IMR-90 (cell line): ENCODE measurements around the gene DLK2. TPM values are rescaled to one million over a fixed set of nuclear protein-coding genes. Genes with fewer than 3 reads are reported as not detected.

ENCODE experiments used
- ATAC-seq: fragments of 200-7000 bp; cut with Tn5 transposase; 2 replicates; pipeline ENCODE4 v1.9.1; 2020; ENCODE audit warnings: low read depth, mild to moderate bottlenecking, moderate library complexity
- BruUV-seq: library from RNA; stranded (reverse); fragments of 400-500 nt; replicated peaks from 2 replicates; lab custom pipeline; 2021; lab: Mats Ljungman, UMichigan
- CTCF ChIA-PET: fragments of 300-600 bp; formaldehyde crosslinking; extraction: SDS; loops from one replicate; lab custom pipeline; 2021; ENCODE audit warnings: antibody characterized with exemption; lab: Yijun Ruan, JAX
- POLR2A ChIA-PET: fragments of 300-600 bp; sonication (Branson Sonifier 250); formaldehyde crosslinking; loops from one replicate; lab custom pipeline; 2022; ENCODE audit warnings: antibody characterized with exemption; ENCODE audit not compliant: unreplicated experiment; lab: Charles Lee
- DNase-seq: peaks from one replicate; pipeline ENCODE4 v3.0.0; 2013
- H2AFZ ChIP-seq: replicated peaks from 2 replicates; pipeline ENCODE3; 2013; ENCODE audit warnings: low read length, mild to moderate bottlenecking; ENCODE audit not compliant: poor library complexity
- H2AK5ac ChIP-seq: 2 replicates; pipeline ENCODE4 v1.6.1; 2013; ENCODE audit warnings: low read depth, low read length, inconsistent platforms
- H2AK9ac ChIP-seq: replicated peaks from 2 replicates; pipeline ENCODE3; 2013; ENCODE audit warnings: mild to moderate bottlenecking, low read depth, low read length, moderate library complexity; ENCODE audit not compliant: poor library complexity
- H2BK120ac ChIP-seq: 2 replicates; pipeline ENCODE4 v1.6.1; 2013; ENCODE audit warnings: low read depth, low read length, inconsistent platforms
- H2BK15ac ChIP-seq: 3 replicates; pipeline ENCODE4 v1.6.1; 2013; ENCODE audit warnings: low read depth, low read length, inconsistent platforms
- H2BK20ac ChIP-seq: 2 replicates; pipeline ENCODE4 v1.6.1; 2013; ENCODE audit warnings: low read depth, mild to moderate bottlenecking, inconsistent platforms, low read length, moderate library complexity
- H2BK5ac ChIP-seq: 2 replicates; pipeline ENCODE4 v1.6.1; 2013; ENCODE audit warnings: mild to moderate bottlenecking, low read depth, low read length, inconsistent platforms; ENCODE audit not compliant: poor library complexity, severe bottlenecking
- H3K14ac ChIP-seq: replicated peaks from 2 replicates; pipeline ENCODE4 v1.6.1; 2013; ENCODE audit warnings: low read depth, low read length, inconsistent platforms
- H3K18ac ChIP-seq: 2 replicates; pipeline ENCODE4 v1.6.1; 2013; ENCODE audit warnings: low read depth, low read length, control low read depth
- H3K23ac ChIP-seq: 2 replicates; pipeline ENCODE4 v1.6.1; 2013; ENCODE audit warnings: low read depth, low read length, inconsistent platforms
- H3K27ac ChIP-seq: 2 replicates; pipeline ENCODE4 v1.5.1; 2013; ENCODE audit warnings: mild to moderate bottlenecking, control low read depth, low read length; ENCODE audit not compliant: insufficient read depth
- H3K27me3 ChIP-seq: 2 replicates; pipeline ENCODE4 v1.6.1; 2013; ENCODE audit warnings: low read length; ENCODE audit not compliant: control insufficient read depth, insufficient read depth
- H3K36me3 ChIP-seq: 2 replicates; pipeline ENCODE4 v1.6.1; 2013; ENCODE audit warnings: low read length, mixed read lengths; ENCODE audit not compliant: control insufficient read depth, insufficient read depth
- H3K4ac ChIP-seq: 2 replicates; pipeline ENCODE4 v1.6.1; 2013; ENCODE audit warnings: low read depth, low read length, inconsistent platforms
- H3K4me1 ChIP-seq: 2 replicates; pipeline ENCODE4 v1.6.1; 2013; ENCODE audit warnings: low read length, mixed read lengths; ENCODE audit not compliant: control insufficient read depth, insufficient read depth
- H3K4me2 ChIP-seq: 2 replicates; pipeline ENCODE4 v1.6.1; 2013; ENCODE audit warnings: low read depth, mild to moderate bottlenecking, control low read depth, low read length, moderate library complexity
- H3K4me3 ChIP-seq: 2 replicates; pipeline ENCODE4 v1.5.1; 2013; ENCODE audit warnings: low read depth, mild to moderate bottlenecking, control low read depth, low read length, moderate library complexity; ENCODE audit not compliant: insufficient read depth
- H3K56ac ChIP-seq: 2 replicates; pipeline ENCODE4 v1.6.1; 2013; ENCODE audit warnings: low read length, inconsistent platforms; ENCODE audit not compliant: insufficient read depth; ENCODE audit errors: extremely low read depth
- H3K79me1 ChIP-seq, 2 experiments: 2 replicates each; pipeline ENCODE4 v1.6.1; 2013; ENCODE audit warnings: low read length in 2 of 2, inconsistent platforms in 1 of 2, low read depth in 1 of 2
- H3K9ac ChIP-seq: 2 replicates; pipeline ENCODE4 v1.6.1; 2013; ENCODE audit warnings: low read depth, low read length, control low read depth
- H3K9me1 ChIP-seq: 2 replicates; pipeline ENCODE4 v1.6.1; 2013; ENCODE audit warnings: low read length, inconsistent platforms; ENCODE audit not compliant: insufficient read depth
- H3K9me3 ChIP-seq: 2 replicates; pipeline ENCODE4 v1.6.1; 2013; ENCODE audit warnings: low read length; ENCODE audit not compliant: control insufficient read depth, insufficient read depth
- H4K20me1 ChIP-seq: 2 replicates; pipeline ENCODE4 v1.6.1; 2013; ENCODE audit warnings: low read length, inconsistent platforms; ENCODE audit not compliant: insufficient read depth
- H4K5ac ChIP-seq: 2 replicates; pipeline ENCODE4 v1.6.1; 2013; ENCODE audit warnings: mild to moderate bottlenecking, low read depth, low read length, control low read depth
- H4K8ac ChIP-seq, 2 experiments: 2 replicates each; pipeline ENCODE4 v1.6.1; 2013; ENCODE audit warnings: low read depth in 2 of 2, low read length in 2 of 2, control low read depth in 1 of 2, inconsistent platforms in 1 of 2
- H4K91ac ChIP-seq: 2 replicates; pipeline ENCODE4 v1.6.1; 2013; ENCODE audit warnings: low read depth, low read length, inconsistent platforms; ENCODE audit not compliant: insufficient read depth
- BHLHE40 ChIP-seq: fragments of 150-350 bp; IDR thresholded peaks from 2 replicates; pipeline ENCODE4 v1.6.1; 2016; ENCODE audit warnings: mild to moderate bottlenecking, low read depth, low read length
- CHD1 ChIP-seq: IDR thresholded peaks from 2 replicates; pipeline ENCODE4 v1.6.1; 2012; ENCODE audit warnings: low read depth, low read length, improper control_type of control experiment
- MAZ ChIP-seq: IDR thresholded peaks from 2 replicates; pipeline ENCODE4 v1.6.1; 2012; ENCODE audit warnings: low read depth, mild to moderate bottlenecking, low read length, improper control_type of control experiment, moderate library complexity, borderline replicate concordance
- MXI1 ChIP-seq: IDR thresholded peaks from 2 replicates; pipeline ENCODE4 v1.6.1; 2012; ENCODE audit warnings: low read depth, mild to moderate bottlenecking, low read length, moderate library complexity, borderline replicate concordance
- NFE2L2 ChIP-seq: fragments of 150-350 bp; IDR thresholded peaks from 2 replicates; pipeline ENCODE4 v1.6.1; 2016; ENCODE audit warnings: low read depth, mild to moderate bottlenecking, low read length
- POLR2A ChIP-seq: IDR thresholded peaks from 2 replicates; pipeline ENCODE4 v1.6.1; 2012; ENCODE audit warnings: mild to moderate bottlenecking, low read depth, low read length
- WGBS, 2 experiments: methylation state at CpG; one replicate each; pipeline versions ENCODE4 v1.1.5 to v1.1.7; 2013; ENCODE audit warnings: missing lambda C conversion rate in 2 of 2; ENCODE audit not compliant: insufficient read length in 1 of 2; ENCODE audit errors: extremely low coverage in 2 of 2; 5-methylcytosine and 5-hydroxymethylcytosine counted together
- dilution Hi-C: fragments of 300-500 bp; cut with HindIII; formaldehyde crosslinking; loops from one replicate; pipeline ENCODE4 v1.14.3; 2018; ENCODE audit warnings: low sequenced_read_pairs; ENCODE audit not compliant: unreplicated experiment
- in situ Hi-C: fragments of 300-500 bp; cut with MboI; formaldehyde crosslinking; loops from 3 replicates; pipeline ENCODE4 v1.14.3; 2019; ENCODE audit warnings: low sequenced_read_pairs, inconsistent platforms, mixed read lengths
- intact Hi-C: fragments of 100-400 bp; cut with micrococcal nuclease; formaldehyde crosslinking; loops from 2 replicates; pipeline ENCODE4 v1.10.0; 2022
- polyA plus RNA-seq, 3 experiments: library from polyadenylated mRNA; depleted of rRNA; stranded (reverse); fragments of >200 nt; gene quantifications; 2 replicates each; pipeline ENCODE4 v1.2.3, GENCODE V29; 2012; ENCODE audit warnings: low replicate concordance in 1 of 3
- total RNA-seq: library from RNA; depleted of rRNA; stranded (reverse); fragments of >200 nt; gene quantifications from 2 replicates; pipeline ENCODE4 v1.2.3, GENCODE V29; 2012
- TF ChIP-seq, protein P1 (sequence below): conservative IDR thresholded peaks from 2 replicates; pipeline ENCODE4 v1.5.1; 2012; ENCODE audit warnings: mild to moderate bottlenecking, low read depth, low read length, improper control_type of control experiment
- TF ChIP-seq, protein P2 (sequence below): fragments of 150-350 bp; IDR thresholded peaks from 2 replicates; pipeline ENCODE4 v1.6.1; 2017; ENCODE audit warnings: mild to moderate bottlenecking, antibody characterized with exemption, low read length, low read depth

The DLK2 gene
- total and polyA plus RNA-seq, 2 of the 4 experiments (the other 2 are of a cell fraction) = 0.90 to 2.8 TPM

DNA sequence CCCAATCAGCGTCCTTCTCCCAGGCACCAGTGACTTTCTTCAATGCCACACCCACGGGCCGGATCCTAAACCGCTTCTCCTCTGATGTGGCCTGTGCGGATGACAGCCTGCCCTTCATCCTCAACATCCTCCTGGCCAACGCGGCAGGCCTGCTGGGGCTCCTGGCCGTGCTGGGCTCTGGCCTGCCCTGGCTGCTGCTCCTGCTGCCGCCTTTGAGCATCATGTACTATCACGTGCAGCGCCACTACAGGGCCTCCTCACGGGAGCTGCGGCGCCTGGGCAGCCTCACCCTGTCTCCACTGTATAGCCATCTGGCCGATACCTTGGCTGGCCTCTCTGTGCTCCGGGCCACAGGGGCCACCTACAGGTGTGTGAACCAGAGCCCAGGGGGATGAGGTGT, 9.8 kb downstream of the DLK2 start:
- H3K9me1 ChIP-seq = peaks cover 4% of the 10 kb centered on the region; the same call in 1 of the 2 replicates
- no peak for DNase-seq
- H3K18ac ChIP-seq = no peak overlapping the region
- no peak overlapping the region for H3K27ac ChIP-seq
- H3K14ac ChIP-seq = no peak overlapping the region
- H2BK20ac ChIP-seq = no peak overlapping the region
- H2AK5ac ChIP-seq = no peak overlapping the region
- intact Hi-C loops = no loop called here
- no peak overlapping the region for H4K5ac ChIP-seq
- no peaks in the 10 kb centered on the region for H3K79me1 ChIP-seq
- no TSS peak for BruUV-seq
- CTCF ChIA-PET = no interaction called here
- no peaks in the 10 kb centered on the region for H3K27me3 ChIP-seq
- H3K4me2 ChIP-seq = no peak overlapping the region
- no peak overlapping the region for H2AFZ ChIP-seq
- no peak overlapping the region for H3K4ac ChIP-seq
- H2BK15ac ChIP-seq = no peak overlapping the region
- WGBS, 2 experiments = 86% methylated on average over 1 of the region's 16 CpGs; no CpG with 5 or more reads in 1 of the 2 experiments
- POLR2A ChIA-PET = no interaction called here
- H3K9ac ChIP-seq = no peak overlapping the region
- H2BK5ac ChIP-seq = no peak overlapping the region
- no peak overlapping the region for H3K4me3 ChIP-seq
- no peak overlapping the region for H2AK9ac ChIP-seq
- dilution Hi-C loops = no loop called here
- no peak overlapping the region for H2BK120ac ChIP-seq
- no peaks in the 10 kb centered on the region; the same call in 1 of the 2 replicates for H4K20me1 ChIP-seq
- no peaks in the 10 kb centered on the region for H3K9me3 ChIP-seq
- H3K36me3 ChIP-seq = peaks cover 62% of the 10 kb centered on the region
- no peak for TF ChIP-seq NFE2L2
- TF ChIP-seq, protein P1, sequence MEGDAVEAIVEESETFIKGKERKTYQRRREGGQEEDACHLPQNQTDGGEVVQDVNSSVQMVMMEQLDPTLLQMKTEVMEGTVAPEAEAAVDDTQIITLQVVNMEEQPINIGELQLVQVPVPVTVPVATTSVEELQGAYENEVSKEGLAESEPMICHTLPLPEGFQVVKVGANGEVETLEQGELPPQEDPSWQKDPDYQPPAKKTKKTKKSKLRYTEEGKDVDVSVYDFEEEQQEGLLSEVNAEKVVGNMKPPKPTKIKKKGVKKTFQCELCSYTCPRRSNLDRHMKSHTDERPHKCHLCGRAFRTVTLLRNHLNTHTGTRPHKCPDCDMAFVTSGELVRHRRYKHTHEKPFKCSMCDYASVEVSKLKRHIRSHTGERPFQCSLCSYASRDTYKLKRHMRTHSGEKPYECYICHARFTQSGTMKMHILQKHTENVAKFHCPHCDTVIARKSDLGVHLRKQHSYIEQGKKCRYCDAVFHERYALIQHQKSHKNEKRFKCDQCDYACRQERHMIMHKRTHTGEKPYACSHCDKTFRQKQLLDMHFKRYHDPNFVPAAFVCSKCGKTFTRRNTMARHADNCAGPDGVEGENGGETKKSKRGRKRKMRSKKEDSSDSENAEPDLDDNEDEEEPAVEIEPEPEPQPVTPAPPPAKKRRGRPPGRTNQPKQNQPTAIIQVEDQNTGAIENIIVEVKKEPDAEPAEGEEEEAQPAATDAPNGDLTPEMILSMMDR = no peak
- TF ChIP-seq CHD1 = no peak
- TF ChIP-seq MXI1 = no peak
- no peak for TF ChIP-seq MAZ
- no peak for TF ChIP-seq POLR2A
- no peak for TF ChIP-seq BHLHE40
- TF ChIP-seq, protein P2, sequence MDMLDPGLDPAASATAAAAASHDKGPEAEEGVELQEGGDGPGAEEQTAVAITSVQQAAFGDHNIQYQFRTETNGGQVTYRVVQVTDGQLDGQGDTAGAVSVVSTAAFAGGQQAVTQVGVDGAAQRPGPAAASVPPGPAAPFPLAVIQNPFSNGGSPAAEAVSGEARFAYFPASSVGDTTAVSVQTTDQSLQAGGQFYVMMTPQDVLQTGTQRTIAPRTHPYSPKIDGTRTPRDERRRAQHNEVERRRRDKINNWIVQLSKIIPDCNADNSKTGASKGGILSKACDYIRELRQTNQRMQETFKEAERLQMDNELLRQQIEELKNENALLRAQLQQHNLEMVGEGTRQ = no peak
- H3K4me1 ChIP-seq = no peaks in the 10 kb centered on the region
- in situ Hi-C loops = loop anchor here (10.0 kb wide), 1 partner anchor 49 kb away; no protein-coding TSS in a partner anchor
- no peak overlapping the region for H4K91ac ChIP-seq
- no peak overlapping the region for H3K56ac ChIP-seq
- no peak overlapping the region for H3K23ac ChIP-seq
- H4K8ac ChIP-seq = no peak overlapping the region
- no peak for ATAC-seq
